Osteocyte (in vitro differentiated cells): ENCODE results near the gene TTLL8. TPM values are rescaled to one million over a fixed set of nuclear protein-coding genes. Genes with fewer than 3 reads are reported as not detected.

ENCODE experiments used
- DNase-seq: peaks from one replicate; pipeline ENCODE4 v3.0.0; 2021; ENCODE audit warnings: mixed read lengths; ENCODE audit not compliant: unreplicated experiment; ENCODE audit errors: extremely low spot score
- H3K27ac Mint-ChIP-seq: one replicate; pipeline ENCODE4 v1.8.0; 2021; ENCODE audit warnings: mild to moderate bottlenecking, mixed read lengths; ENCODE audit not compliant: unreplicated experiment
- H3K27me3 Mint-ChIP-seq: one replicate; pipeline ENCODE4 v1.8.0; 2021; ENCODE audit warnings: mixed read lengths; ENCODE audit not compliant: unreplicated experiment
- H3K36me3 Mint-ChIP-seq: one replicate; pipeline ENCODE4 v1.8.0; 2021; ENCODE audit warnings: mixed read lengths; ENCODE audit not compliant: unreplicated experiment
- H3K4me1 Mint-ChIP-seq: one replicate; pipeline ENCODE4 v1.8.0; 2021; ENCODE audit warnings: mixed read lengths; ENCODE audit not compliant: unreplicated experiment
- H3K4me3 Mint-ChIP-seq: one replicate; pipeline ENCODE4 v1.8.0; 2021; ENCODE audit warnings: mild to moderate bottlenecking, moderate library complexity, mixed read lengths; ENCODE audit not compliant: unreplicated experiment
- H3K9me3 Mint-ChIP-seq: one replicate; pipeline ENCODE4 v1.8.0; 2021; ENCODE audit warnings: mixed read lengths; ENCODE audit not compliant: unreplicated experiment
- CTCF ChIP-seq: fragments of 200-600 bp; sonication (generic); IDR thresholded peaks from 2 replicates; pipeline ENCODE4 v1.5.0; 2021; ENCODE audit warnings: antibody characterized with exemption, mild to moderate bottlenecking, moderate library complexity
- total RNA-seq: library from RNA; stranded (reverse); gene quantifications from 2 replicates; pipeline ENCODE4 v1.2.1, GENCODE V29; 2021

The TTLL8 gene
- total RNA-seq, 1 donor from 2014 or later = not detected

GRCh38 chr22:50082961-50083461, 24.9 kb upstream of the TTLL8 start:
- H3K4me3 Mint-ChIP-seq = no peak overlapping the region
- TF ChIP-seq CTCF = no peak
- H3K36me3 Mint-ChIP-seq = no peaks in the 10 kb centered on the region
- H3K9me3 Mint-ChIP-seq = no peaks in the 10 kb centered on the region
- H3K27me3 Mint-ChIP-seq = peaks cover 21% of the 10 kb centered on the region
- no peak overlapping the region for H3K27ac Mint-ChIP-seq
- no peak for DNase-seq
- H3K4me1 Mint-ChIP-seq = peaks cover 4% of the 10 kb centered on the region

- DNase-seq = no peak
- H3K27me3 Mint-ChIP-seq = peaks cover 21% of the 10 kb centered on the region
- H3K36me3 Mint-ChIP-seq = no peaks in the 10 kb centered on the region
- no peak for TF ChIP-seq CTCF
- H3K4me3 Mint-ChIP-seq = no peak overlapping the region
- H3K9me3 Mint-ChIP-seq = no peaks in the 10 kb centered on the region
- no peak overlapping the region for H3K27ac Mint-ChIP-seq
- H3K4me1 Mint-ChIP-seq = peaks cover 4% of the 10 kb centered on the region
These were observed 24.2 kb upstream of the TTLL8 start for GRCh38 chr22:50082197-50082715.

GRCh38 chr22:50081426-50082196, 23.5 kb upstream of the TTLL8 start:
- H3K27me3 Mint-ChIP-seq = peaks cover 19% of the 10 kb centered on the region

GRCh38 chr22:50080077-50080465, 22.0 kb upstream of the TTLL8 start:
- no peaks in the 10 kb centered on the region for H3K36me3 Mint-ChIP-seq
- peaks cover under 1% of the 10 kb centered on the region for H3K4me1 Mint-ChIP-seq
- H3K27ac Mint-ChIP-seq = no peak overlapping the region
- H3K27me3 Mint-ChIP-seq = peaks cover 19% of the 10 kb centered on the region
- DNase-seq = no peak
- no peaks in the 10 kb centered on the region for H3K9me3 Mint-ChIP-seq
- TF ChIP-seq CTCF = no peak
- no peak overlapping the region for H3K4me3 Mint-ChIP-seq

More at GRCh38 chr22:50081426-50082196, 23.5 kb upstream of the TTLL8 start:
- Mint-ChIP-seq H3K4me1 (peaks cover 4% of the 10 kb centered on the region), H3K27ac (no peak overlapping the region), H3K9me3 (no peaks in the 10 kb centered on the region), H3K4me3 (no peak overlapping the region), H3K36me3 (no peaks in the 10 kb centered on the region)
- DNase-seq = no peak
- no peak for TF ChIP-seq CTCF

GRCh38 chr22:50078761-50079160, 20.7 kb upstream of the TTLL8 start:
- H3K9me3 Mint-ChIP-seq = no peaks in the 10 kb centered on the region
- DNase-seq = no peak
- H3K27ac Mint-ChIP-seq = no peak overlapping the region
- no peaks in the 10 kb centered on the region for H3K36me3 Mint-ChIP-seq
- no peak for TF ChIP-seq CTCF
- no peak overlapping the region for H3K4me3 Mint-ChIP-seq
- H3K27me3 Mint-ChIP-seq = peaks cover 15% of the 10 kb centered on the region
- H3K4me1 Mint-ChIP-seq = no peaks in the 10 kb centered on the region
